ENCODE data around the gene ADISSP. TPM values are rescaled to one million over a fixed set of nuclear protein-coding genes. Genes with fewer than 3 reads are reported as not detected.
A peak's percentile ranks its signal among the peaks of the same experiment; 100 is the strongest.

The ADISSP gene
- total and polyA plus RNA-seq, 2 of the 13 experiments (the other 11 are each of a cell fraction or from before 2014, with no cell fraction given), result 38.3 to 90.6 TPM

- no peak for TF ChIP-seq RAD51 (IDR thresholded peaks at IDR 0.05; ENCODE audit: borderline replicate concordance)
- TF ChIP-seq IRX3 (CRISPR knock-in tag; IDR thresholded peaks at IDR 0.05; ENCODE audit: borderline replicate concordance, low read depth), result no peak
- no peak for TF ChIP-seq GMEB2 (CRISPR knock-in tag; IDR thresholded peaks at IDR 0.05; ENCODE audit: low read depth)
- TF ChIP-seq HHEX (CRISPR knock-in tag; IDR thresholded peaks at IDR 0.05), result no peak
- TF ChIP-seq THAP8 (CRISPR knock-in tag; IDR thresholded peaks at IDR 0.05; ENCODE audit: borderline replicate concordance), result no peak
- TF ChIP-seq FOXK2 (IDR thresholded peaks at IDR 0.05), result no peak
- no peak for TF ChIP-seq ZNF503 (CRISPR knock-in tag; IDR thresholded peaks at IDR 0.05)
- no peak for TF ChIP-seq ARNTL (CRISPR knock-in tag; IDR thresholded peaks at IDR 0.05)
- TF ChIP-seq SPEN (CRISPR knock-in tag; IDR thresholded peaks at IDR 0.05; ENCODE audit: low read depth), result 0 out of 2 replicates have a peak, but pooled peaks have one; percentile 23
- TF ChIP-seq ZNF432 (CRISPR knock-in tag; IDR thresholded peaks at IDR 0.05; ENCODE audit: borderline replicate concordance), result no peak
- peak; percentile 47 for TF ChIP-seq ZBTB33 (CRISPR knock-in tag; IDR thresholded peaks at IDR 0.05)
- no peak for TF ChIP-seq GATA4 (IDR thresholded peaks at IDR 0.05; ENCODE audit: borderline replicate concordance, low read depth)
- TF ChIP-seq SNAPC5 (CRISPR knock-in tag; IDR thresholded peaks at IDR 0.05; ENCODE audit: borderline replicate concordance), result no peak
- TF ChIP-seq KDM2A (CRISPR knock-in tag; IDR thresholded peaks at IDR 0.05; ENCODE audit: borderline replicate concordance, low read depth), result peak; percentile 21; the same call in 1 of the 2 replicates
- no peak for TF ChIP-seq SRSF4 (IDR thresholded peaks at IDR 0.05; ENCODE audit: low read depth, low read length, poor library complexity, severe bottlenecking)
- TF ChIP-seq SETDB1 (CRISPR knock-in tag; IDR thresholded peaks at IDR 0.05; ENCODE audit: borderline replicate concordance), result no peak
Measured at GRCh38 chr20:3753098-3753497, 14.5 kb downstream of the ADISSP start (continued).

Measured in HepG2 (cell line).